ENCODE measurements around the gene HGD.
A peak's percentile ranks its signal among the peaks of the same experiment; 100 is the strongest.

- TF ChIP-seq NR2F1 (conservative IDR thresholded peaks at IDR 0.05) = no peak
- TF ChIP-seq EP300 (IDR thresholded peaks at IDR 0.05; ENCODE audit: borderline replicate concordance in 1 of 2, control insufficient read depth in 1 of 2, low read depth in 2 of 2, low read length in 2 of 2) = no peak
- no peak for TF ChIP-seq REST (IDR thresholded peaks at IDR 0.05; ENCODE audit: low read depth, low read length)
- TF ChIP-seq POLR2A (IDR thresholded peaks at IDR 0.05; ENCODE audit: low read depth, low read length) = peak; percentile 40; the same call in 1 of the 2 replicates
- no peak for TF ChIP-seq TARDBP (IDR thresholded peaks at IDR 0.05; ENCODE audit: borderline replicate concordance)
- TF ChIP-seq CHD2 (IDR thresholded peaks at IDR 0.05; ENCODE audit: borderline replicate concordance, low read depth, low read length) = no peak
- no peak for TF ChIP-seq ESRRA (IDR thresholded peaks at IDR 0.05; ENCODE audit: low read length)
- no peak for TF ChIP-seq SIN3A (IDR thresholded peaks at IDR 0.05; ENCODE audit: low read depth, low read length)
Observed at GRCh38 chr3:120602682-120603081, 79.4 kb downstream of the HGD start.

All from GM12878 (cell line).